HEK293 (cell line): ENCODE results near the gene TMIGD1.
A peak's percentile ranks its signal among the peaks of the same experiment; 100 is the strongest.
"Not testable (repeated sequence)": the region's sequence is repeated elsewhere in the genome, so short reads cannot be mapped to it uniquely, and the experiment has no call there.

Source experiments
- CTCF ChIA-PET: fragments of 350-600 bp; formaldehyde crosslinking; extraction: SDS; loops from one replicate; lab custom pipeline; 2021; ENCODE audit warnings: antibody characterized with exemption; lab: Yijun Ruan, JAX
- POLR2A ChIA-PET: fragments of 300-600 bp; formaldehyde crosslinking; extraction: SDS; loops from one replicate; lab custom pipeline; 2020; ENCODE audit warnings: antibody characterized with exemption, inconsistent platforms; lab: Yijun Ruan, JAX
- H3K27ac ChIP-seq: fragments of 200-500 bp; sonication (Bioruptor generic); 2 replicates; pipeline ENCODE4 v1.5.1; 2014; ENCODE audit warnings: low read depth, low read length, control low read depth, inconsistent platforms; ENCODE audit errors: extremely low read depth
- H3K36me3 ChIP-seq, 2 experiments: fragments of 200-500 bp in 1 of 2; sonication (Bioruptor generic) in 1 of 2; 1 replicate in 1 of 2; 2 replicates in 1 of 2; pipeline ENCODE4 v1.5.1; 2014 to 2017; ENCODE audit warnings: inconsistent platforms in 2 of 2, low read length in 2 of 2; ENCODE audit not compliant: control insufficient read depth in 2 of 2, insufficient read depth in 1 of 2
- H3K4me1 ChIP-seq: fragments of 200-500 bp; sonication (Bioruptor generic); 2 replicates; pipeline ENCODE4 v1.5.1; 2014; ENCODE audit warnings: mild to moderate bottlenecking, low read length, inconsistent platforms; ENCODE audit not compliant: control insufficient read depth, insufficient read depth
- H3K4me3 ChIP-seq: 2 replicates; pipeline ENCODE4 v1.5.1; 2011; ENCODE audit warnings: low read depth, mild to moderate bottlenecking, control low read depth, low read length, moderate library complexity
- H3K9me3 ChIP-seq: fragments of 200-500 bp; sonication (Bioruptor generic); 2 replicates; pipeline ENCODE4 v1.5.1; 2014; ENCODE audit warnings: low read depth, low read length, inconsistent platforms; ENCODE audit not compliant: control insufficient read depth, insufficient read depth
- KLF1 ChIP-seq: fragments of 450-650 bp; formaldehyde crosslinking; IDR thresholded peaks from 2 replicates; pipeline ENCODE4 v1.5.1; 2016; ENCODE audit warnings: missing biosample characterization, missing genetic modification characterization
- PRDM10 ChIP-seq: fragments of 450-650 bp; formaldehyde crosslinking; IDR thresholded peaks from 2 replicates; pipeline ENCODE4 v1.5.1; 2016; ENCODE audit warnings: missing biosample characterization, missing genetic modification characterization
- ZBTB6 ChIP-seq: fragments of 450-650 bp; formaldehyde crosslinking; IDR thresholded peaks from 2 replicates; pipeline ENCODE4 v1.5.1; 2017; ENCODE audit warnings: missing biosample characterization, missing genetic modification characterization
- ZFP69B ChIP-seq: fragments of 450-650 bp; formaldehyde crosslinking; IDR thresholded peaks from 2 replicates; pipeline ENCODE4 v1.5.1; 2016; ENCODE audit warnings: missing biosample characterization, missing genetic modification characterization
- ZIC2 ChIP-seq: fragments of 450-650 bp; formaldehyde crosslinking; IDR thresholded peaks from 2 replicates; pipeline ENCODE4 v1.5.1; 2016; ENCODE audit warnings: missing biosample characterization, missing genetic modification characterization
- ZNF112 ChIP-seq: fragments of 450-650 bp; formaldehyde crosslinking; IDR thresholded peaks from 2 replicates; pipeline ENCODE4 v1.5.0; 2017; ENCODE audit warnings: missing biosample characterization, missing genetic modification characterization
- ZNF114 ChIP-seq: fragments of 450-650 bp; formaldehyde crosslinking; IDR thresholded peaks from 2 replicates; pipeline ENCODE4 v1.5.0; 2017; ENCODE audit warnings: missing biosample characterization, missing genetic modification characterization
- ZNF148 ChIP-seq: fragments of 450-650 bp; formaldehyde crosslinking; IDR thresholded peaks from 2 replicates; pipeline ENCODE4 v1.5.0; 2017; ENCODE audit warnings: missing biosample characterization, missing genetic modification characterization, borderline replicate concordance
- ZNF560 ChIP-seq: fragments of 450-650 bp; formaldehyde crosslinking; IDR thresholded peaks from 2 replicates; pipeline ENCODE4 v1.5.1; 2017; ENCODE audit warnings: missing biosample characterization, missing genetic modification characterization, borderline replicate concordance
- ZNF626 ChIP-seq: fragments of 450-650 bp; sonication (Bioruptor Pico); formaldehyde crosslinking; IDR thresholded peaks from 2 replicates; pipeline ENCODE4 v1.5.1; 2018; ENCODE audit warnings: missing biosample characterization, missing genetic modification characterization, inconsistent platforms
- ZNF701 ChIP-seq: fragments of 450-650 bp; formaldehyde crosslinking; IDR thresholded peaks from 2 replicates; pipeline ENCODE4 v1.5.1; 2016; ENCODE audit warnings: missing biosample characterization, missing genetic modification characterization
- ZSCAN30 ChIP-seq: fragments of 450-650 bp; IDR thresholded peaks from 2 replicates; pipeline ENCODE4 v1.5.1; 2018; ENCODE audit warnings: missing biosample characterization, mild to moderate bottlenecking, missing genetic modification characterization, moderate library complexity
- TF ChIP-seq, protein P1 (sequence below): fragments of 450-650 bp; formaldehyde crosslinking; IDR thresholded peaks from 2 replicates; pipeline ENCODE4 v1.5.1; 2017; ENCODE audit warnings: missing biosample characterization, missing genetic modification characterization
- TF ChIP-seq, protein P2 (sequence below): fragments of 450-650 bp; formaldehyde crosslinking; IDR thresholded peaks from 2 replicates; pipeline ENCODE4 v1.5.1; 2016; ENCODE audit warnings: missing biosample characterization, missing genetic modification characterization, borderline replicate concordance

The TMIGD1 gene

GRCh38 chr17:30343796-30344195 is 9.9 kb upstream of the TMIGD1 start (continued):
- no peak for TF ChIP-seq ZNF626 (tag by site-specific recombination)
- no peak for TF ChIP-seq KLF1 (tag by site-specific recombination)
- no peak for TF ChIP-seq ZSCAN30 (tag by site-specific recombination)
- TF ChIP-seq ZFP69B (tag by site-specific recombination), result no peak
- no peak for TF ChIP-seq ZNF114

- H3K4me1 ChIP-seq, POLR2A ChIA-PET, H3K4me3 ChIP-seq, H3K27ac ChIP-seq, H3K36me3 ChIP-seq, H3K9me3 ChIP-seq: not testable (repeated sequence)
- CTCF ChIA-PET, result interaction anchor here (0.6 kb wide), 1 partner anchor 36 kb away, joined by 3 read pairs; no protein-coding TSS in a partner anchor
Measured at GRCh38 chr17:30343244-30343643, 9.4 kb upstream of the TMIGD1 start.

DNA sequence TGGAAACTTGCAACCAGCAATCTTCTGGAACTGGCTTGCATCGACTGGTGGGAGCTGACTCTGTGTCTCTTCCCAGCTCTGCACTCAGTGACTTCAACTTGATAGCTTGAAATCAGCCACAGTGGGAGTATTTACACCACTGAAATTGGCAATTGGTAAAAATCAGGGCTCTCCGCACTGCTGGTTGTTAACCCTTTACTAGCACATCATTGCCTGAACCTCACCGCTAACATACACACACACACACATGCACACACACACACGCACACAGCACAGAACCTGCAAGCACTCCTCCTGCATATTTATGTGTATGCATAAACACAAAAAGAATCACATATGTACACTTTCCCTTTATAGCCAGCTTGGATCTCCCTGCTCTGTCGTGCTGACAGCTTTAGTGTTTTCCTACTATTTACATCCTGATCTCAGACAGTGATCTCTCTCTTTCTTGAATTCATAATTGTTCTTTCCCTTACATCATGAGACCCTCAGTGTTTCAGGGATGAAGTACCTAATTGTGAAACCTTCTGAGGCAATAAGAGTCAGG is 7.9 kb upstream of the TMIGD1 start:
- Histone ChIP-seq H3K4me1 (peaks cover 8% of the 10 kb centered on the region), H3K27ac (no peak overlapping the region), H3K36me3 (no peaks in the 10 kb centered on the region), H3K9me3 (no peaks in the 10 kb centered on the region), H3K4me3 (no peak overlapping the region)
- TF ChIP-seq ZIC2 (tag by site-specific recombination) (no peak), ZNF112 (tag by site-specific recombination) (peak; percentile 97)
- TF ChIP-seq, protein P1, sequence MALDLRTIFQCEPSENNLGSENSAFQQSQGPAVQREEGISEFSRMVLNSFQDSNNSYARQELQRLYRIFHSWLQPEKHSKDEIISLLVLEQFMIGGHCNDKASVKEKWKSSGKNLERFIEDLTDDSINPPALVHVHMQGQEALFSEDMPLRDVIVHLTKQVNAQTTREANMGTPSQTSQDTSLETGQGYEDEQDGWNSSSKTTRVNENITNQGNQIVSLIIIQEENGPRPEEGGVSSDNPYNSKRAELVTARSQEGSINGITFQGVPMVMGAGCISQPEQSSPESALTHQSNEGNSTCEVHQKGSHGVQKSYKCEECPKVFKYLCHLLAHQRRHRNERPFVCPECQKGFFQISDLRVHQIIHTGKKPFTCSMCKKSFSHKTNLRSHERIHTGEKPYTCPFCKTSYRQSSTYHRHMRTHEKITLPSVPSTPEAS, result 0 out of 2 replicates have a peak, but pooled peaks have one; percentile 46
- ChIA-PET POLR2A (no interaction called here), CTCF (interaction anchor here (0.7 to 8.8 kb wide), 11 partner anchors 15 to 374 kb away, joined by 3 to 116 read pairs (median 6); partner anchors contain the start of gene GOSR1)

- TF ChIP-seq ZNF560 (no peak), PRDM10 (tag by site-specific recombination) (peak; percentile 87), ZNF148 (tag by site-specific recombination) (no peak), ZNF701 (no peak), ZBTB6 (tag by site-specific recombination) (no peak)
- TF ChIP-seq, protein P2, sequence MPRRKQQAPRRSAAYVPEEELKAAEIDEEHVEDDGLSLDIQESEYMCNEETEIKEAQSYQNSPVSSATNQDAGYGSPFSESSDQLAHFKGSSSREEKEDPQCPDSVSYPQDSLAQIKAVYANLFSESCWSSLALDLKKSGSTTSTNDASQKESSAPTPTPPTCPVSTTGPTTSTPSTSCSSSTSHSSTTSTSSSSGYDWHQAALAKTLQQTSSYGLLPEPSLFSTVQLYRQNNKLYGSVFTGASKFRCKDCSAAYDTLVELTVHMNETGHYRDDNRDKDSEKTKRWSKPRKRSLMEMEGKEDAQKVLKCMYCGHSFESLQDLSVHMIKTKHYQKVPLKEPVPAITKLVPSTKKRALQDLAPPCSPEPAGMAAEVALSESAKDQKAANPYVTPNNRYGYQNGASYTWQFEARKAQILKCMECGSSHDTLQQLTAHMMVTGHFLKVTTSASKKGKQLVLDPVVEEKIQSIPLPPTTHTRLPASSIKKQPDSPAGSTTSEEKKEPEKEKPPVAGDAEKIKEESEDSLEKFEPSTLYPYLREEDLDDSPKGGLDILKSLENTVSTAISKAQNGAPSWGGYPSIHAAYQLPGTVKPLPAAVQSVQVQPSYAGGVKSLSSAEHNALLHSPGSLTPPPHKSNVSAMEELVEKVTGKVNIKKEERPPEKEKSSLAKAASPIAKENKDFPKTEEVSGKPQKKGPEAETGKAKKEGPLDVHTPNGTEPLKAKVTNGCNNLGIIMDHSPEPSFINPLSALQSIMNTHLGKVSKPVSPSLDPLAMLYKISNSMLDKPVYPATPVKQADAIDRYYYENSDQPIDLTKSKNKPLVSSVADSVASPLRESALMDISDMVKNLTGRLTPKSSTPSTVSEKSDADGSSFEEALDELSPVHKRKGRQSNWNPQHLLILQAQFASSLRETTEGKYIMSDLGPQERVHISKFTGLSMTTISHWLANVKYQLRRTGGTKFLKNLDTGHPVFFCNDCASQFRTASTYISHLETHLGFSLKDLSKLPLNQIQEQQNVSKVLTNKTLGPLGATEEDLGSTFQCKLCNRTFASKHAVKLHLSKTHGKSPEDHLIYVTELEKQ (tag by site-specific recombination), result no peak
- TF ChIP-seq, protein P1, result no peak
- Histone ChIP-seq H3K4me3 (no peak overlapping the region), H3K9me3 (no peaks in the 10 kb centered on the region), H3K36me3 (no peaks in the 10 kb centered on the region), H3K4me1 (peaks cover 8% of the 10 kb centered on the region), H3K27ac (peak overlapping the region; percentile 14; the same call in 1 of the 2 replicates)
- POLR2A ChIA-PET, result interaction anchor here (0.5 to 0.8 kb wide), 3 partner anchors 235 to 599 kb away, joined by 3 to 4 read pairs (median 3); no protein-coding TSS in a partner anchor
- CTCF ChIA-PET, result interaction anchor here (0.6 to 8.8 kb wide), 38 partner anchors 8 to 1377 kb away, joined by 3 to 170 read pairs (median 4); partner anchors contain the start of gene GOSR1
Measured at GRCh38 chr17:30340801-30341356, 7.0 kb upstream of the TMIGD1 start.
